Thyroid gland (tissue), 4 donors: ENCODE data around the gene SUPV3L1. TPM values are rescaled to one million over a fixed set of nuclear protein-coding genes. Genes with fewer than 3 reads are reported as not detected.

ENCODE experiments used
- DNase-seq, 2 donors: peaks; one replicate each; pipeline ENCODE4 v3.0.0-alpha.2; 2019
- H3K27ac ChIP-seq, 3 donors: fragments of 200-600 bp; sonication (generic); 1 replicate in 2 of 3; 2 replicates in 1 of 3; pipeline ENCODE4 v1.5.1; 2016 to 2019; ENCODE audit warnings: mild to moderate bottlenecking in 1 of 3, moderate library complexity in 1 of 3
- H3K27me3 ChIP-seq: fragments of 200-600 bp; sonication (generic); one replicate; pipeline ENCODE4 v1.5.1; 2019
- H3K36me3 ChIP-seq, 2 donors: fragments of 200-600 bp; sonication (generic); one replicate each; pipeline ENCODE4 v1.5.1; 2016 to 2019
- H3K4me1 ChIP-seq, 2 donors: fragments of 200-600 bp; sonication (generic); one replicate each; pipeline ENCODE4 v1.5.1; 2017 to 2019
- H3K4me3 ChIP-seq, 3 donors: fragments of 200-600 bp; sonication (generic); replicated peaks in 1 of 3; 1 replicate in 2 of 3; 2 replicates in 1 of 3; pipeline ENCODE4 v1.5.1; 2016; ENCODE audit warnings: mild to moderate bottlenecking in 1 of 3
- H3K9me3 ChIP-seq: fragments of 200-600 bp; sonication (generic); one replicate; pipeline ENCODE4 v1.5.1; 2017
- POLR2A ChIP-seq, 2 donors: fragments of 450-650 bp; IDR thresholded peaks; one replicate each; pipeline ENCODE4 v1.6.1; 2017; ENCODE audit warnings: antibody characterized with exemption in 2 of 2, mild to moderate bottlenecking in 2 of 2, moderate library complexity in 1 of 2
- WGBS, 2 donors: methylation state at CpG; one replicate each; pipeline ENCODE4 v1.1.5; 2017; 5-methylcytosine and 5-hydroxymethylcytosine counted together
- intact Hi-C: fragments of 100-400 bp; cut with DNase I; formaldehyde crosslinking; loops from one replicate; pipeline ENCODE4 v1.15.1; 2023
- total RNA-seq, 4 donors: library from RNA; depleted of rRNA; stranded (reverse); fragments of >200 nt; gene quantifications; one replicate each; pipeline ENCODE4 v1.2.3, GENCODE V29; 2016
- TF ChIP-seq, protein P1 (sequence below), 6 experiments: fragments of 200-600 bp in 3 of 6; fragments of 450-650 bp in 3 of 6; sonication (generic) in 3 of 6; IDR thresholded peaks; one replicate each; pipeline ENCODE4 v1.5.1; 2016 to 2019; ENCODE audit warnings: antibody characterized with exemption in 6 of 6, mild to moderate bottlenecking in 2 of 6, inconsistent platforms in 1 of 6, moderate library complexity in 1 of 6

Gene SUPV3L1
- total RNA-seq, 4 donors from 2014 or later: 25.1 to 31.6 (median 27.8) TPM

DNA sequence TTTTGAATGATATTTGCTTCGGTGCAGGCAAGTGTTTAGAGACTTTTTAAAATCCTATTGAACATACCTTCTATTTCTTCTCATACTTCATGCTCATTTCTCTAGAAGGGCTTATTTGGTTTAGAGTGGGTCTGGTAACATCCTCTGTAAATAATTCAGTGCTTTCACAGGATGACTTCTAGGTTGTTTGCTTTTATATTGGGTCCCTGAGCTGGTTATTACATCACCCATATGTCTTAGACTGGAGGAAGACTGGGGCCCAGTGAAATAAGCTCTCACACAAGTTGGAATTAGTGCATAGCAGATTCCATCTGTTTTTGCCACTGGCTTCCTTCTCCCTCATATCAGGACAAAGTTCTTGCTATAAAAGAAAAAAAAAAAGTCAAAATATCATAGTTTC lies 6.5 kb downstream of the SUPV3L1 start:
- WGBS, 2 donors: 96% methylated on average over 1 of the region's 1 CpG

DNA sequence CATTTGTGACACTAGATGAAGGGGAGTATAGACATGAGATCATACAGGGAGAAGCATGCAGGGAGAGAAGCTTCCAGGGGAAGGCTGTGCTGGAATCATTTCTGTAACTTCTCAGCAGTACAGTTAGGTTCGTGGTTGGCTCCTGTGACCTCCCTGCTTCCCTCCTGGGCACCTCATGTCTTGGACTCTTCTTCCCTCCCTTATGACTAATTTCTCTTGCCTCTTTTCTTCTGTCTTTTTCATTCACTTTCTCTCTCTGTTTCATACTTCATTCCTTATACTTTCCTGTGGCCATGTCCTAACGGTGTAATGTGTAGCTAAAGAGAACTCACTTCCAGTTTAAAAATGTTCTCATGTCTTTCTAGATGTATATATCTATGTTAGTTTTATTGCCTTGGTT lies 21.0 kb downstream of the SUPV3L1 start:
- no peak overlapping the region for H3K4me3 ChIP-seq
- 89 to 92% methylated on average over 2 of the region's 2 CpGs for WGBS, 2 donors
- TF ChIP-seq, protein P1, sequence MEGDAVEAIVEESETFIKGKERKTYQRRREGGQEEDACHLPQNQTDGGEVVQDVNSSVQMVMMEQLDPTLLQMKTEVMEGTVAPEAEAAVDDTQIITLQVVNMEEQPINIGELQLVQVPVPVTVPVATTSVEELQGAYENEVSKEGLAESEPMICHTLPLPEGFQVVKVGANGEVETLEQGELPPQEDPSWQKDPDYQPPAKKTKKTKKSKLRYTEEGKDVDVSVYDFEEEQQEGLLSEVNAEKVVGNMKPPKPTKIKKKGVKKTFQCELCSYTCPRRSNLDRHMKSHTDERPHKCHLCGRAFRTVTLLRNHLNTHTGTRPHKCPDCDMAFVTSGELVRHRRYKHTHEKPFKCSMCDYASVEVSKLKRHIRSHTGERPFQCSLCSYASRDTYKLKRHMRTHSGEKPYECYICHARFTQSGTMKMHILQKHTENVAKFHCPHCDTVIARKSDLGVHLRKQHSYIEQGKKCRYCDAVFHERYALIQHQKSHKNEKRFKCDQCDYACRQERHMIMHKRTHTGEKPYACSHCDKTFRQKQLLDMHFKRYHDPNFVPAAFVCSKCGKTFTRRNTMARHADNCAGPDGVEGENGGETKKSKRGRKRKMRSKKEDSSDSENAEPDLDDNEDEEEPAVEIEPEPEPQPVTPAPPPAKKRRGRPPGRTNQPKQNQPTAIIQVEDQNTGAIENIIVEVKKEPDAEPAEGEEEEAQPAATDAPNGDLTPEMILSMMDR (IDR thresholded peaks at IDR 0.05): no peak
- intact Hi-C loops: no loop called here
- H3K27me3 ChIP-seq: no peaks in the 10 kb centered on the region
- no peaks in the 10 kb centered on the region for H3K4me1 ChIP-seq
- no peaks in the 10 kb centered on the region for H3K9me3 ChIP-seq
- DNase-seq: no peak
- H3K36me3 ChIP-seq: peaks cover 27 to 38% of the 10 kb centered on the region in 2 donors
- H3K27ac ChIP-seq: no peak overlapping the region

More for the DNA sequence above, 6.5 kb downstream of the SUPV3L1 start:
- TF ChIP-seq POLR2A (IDR thresholded peaks at IDR 0.05): no peak
- TF ChIP-seq, protein P1 (IDR thresholded peaks at IDR 0.05): no peak
- DNase-seq: no peak
- H3K9me3 ChIP-seq: no peaks in the 10 kb centered on the region
- intact Hi-C loops: no loop called here
- no peak overlapping the region for H3K27ac ChIP-seq
- H3K36me3 ChIP-seq: peaks cover 18 to 31% of the 10 kb centered on the region in 2 donors
- no peak overlapping the region for H3K4me3 ChIP-seq
- H3K27me3 ChIP-seq: no peaks in the 10 kb centered on the region
- H3K4me1 ChIP-seq: peaks cover 1% of the 10 kb centered on the region in 2 donors

DNA sequence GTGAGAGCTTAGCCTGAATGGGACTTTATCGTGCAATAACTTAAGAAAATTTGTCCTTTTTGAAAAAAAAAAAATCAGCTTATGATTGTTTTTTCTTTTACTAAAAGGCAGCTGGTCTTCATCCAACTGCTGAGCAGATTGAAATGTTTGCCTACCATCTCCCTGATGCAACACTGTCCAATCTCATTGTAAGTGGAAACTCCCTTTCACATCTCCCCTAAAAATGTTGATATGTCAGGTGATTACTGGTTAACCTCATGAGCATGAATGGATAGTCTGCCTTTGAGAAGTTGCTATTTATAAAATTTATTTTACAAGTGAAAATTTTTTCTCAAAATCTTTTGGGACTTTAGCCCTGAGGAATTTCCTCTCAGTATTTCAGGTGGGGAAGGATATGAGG lies 22.3 kb downstream of the SUPV3L1 start:
- WGBS, 2 donors: 93 to 97% methylated on average over 1 of the region's 1 CpG
- no peak overlapping the region for H3K27ac ChIP-seq
- no peak overlapping the region for H3K4me3 ChIP-seq
- H3K36me3 ChIP-seq: peaks cover 31 to 49% of the 10 kb centered on the region in 2 donors
- no peaks in the 10 kb centered on the region for H3K4me1 ChIP-seq
- intact Hi-C loops: no loop called here
- TF ChIP-seq, protein P1 (IDR thresholded peaks at IDR 0.05): no peak
- no peak for TF ChIP-seq POLR2A (IDR thresholded peaks at IDR 0.05)
- no peak for DNase-seq
- no peaks in the 10 kb centered on the region for H3K9me3 ChIP-seq
- H3K27me3 ChIP-seq: no peaks in the 10 kb centered on the region

DNA sequence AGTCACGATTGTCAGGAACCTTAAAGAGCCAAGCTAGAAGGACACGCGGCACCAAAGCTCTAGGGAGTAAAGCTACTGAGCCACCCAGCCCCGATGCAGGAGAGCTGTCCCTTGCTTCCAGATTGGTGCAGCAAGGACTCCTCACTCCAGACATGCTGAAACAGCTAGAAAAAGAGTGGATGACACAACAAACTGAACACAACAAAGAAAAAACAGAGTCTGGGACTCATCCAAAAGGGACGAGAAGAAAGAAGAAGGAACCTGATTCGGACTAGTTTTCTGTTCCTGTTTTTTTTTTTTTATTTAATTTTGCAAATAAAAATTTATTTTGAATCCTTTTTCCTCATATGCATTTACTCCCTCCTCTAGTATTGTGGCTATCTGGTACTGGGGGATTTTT lies 28.7 kb downstream of the SUPV3L1 start:
- H3K27ac ChIP-seq: no peak overlapping the region
- no peaks in the 10 kb centered on the region for H3K9me3 ChIP-seq
- TF ChIP-seq POLR2A (IDR thresholded peaks at IDR 0.05): no peak
- TF ChIP-seq, protein P1 (IDR thresholded peaks at IDR 0.05): no peak
- H3K27me3 ChIP-seq: no peaks in the 10 kb centered on the region
- intact Hi-C loops: no loop called here
- H3K4me1 ChIP-seq: no peaks in the 10 kb centered on the region
- DNase-seq: no peak
- peaks cover 39 to 40% of the 10 kb centered on the region in 2 donors for H3K36me3 ChIP-seq
- H3K4me3 ChIP-seq: no peak overlapping the region
- 87 to 93% methylated on average over 6 of the region's 6 CpGs for WGBS, 2 donors

DNA sequence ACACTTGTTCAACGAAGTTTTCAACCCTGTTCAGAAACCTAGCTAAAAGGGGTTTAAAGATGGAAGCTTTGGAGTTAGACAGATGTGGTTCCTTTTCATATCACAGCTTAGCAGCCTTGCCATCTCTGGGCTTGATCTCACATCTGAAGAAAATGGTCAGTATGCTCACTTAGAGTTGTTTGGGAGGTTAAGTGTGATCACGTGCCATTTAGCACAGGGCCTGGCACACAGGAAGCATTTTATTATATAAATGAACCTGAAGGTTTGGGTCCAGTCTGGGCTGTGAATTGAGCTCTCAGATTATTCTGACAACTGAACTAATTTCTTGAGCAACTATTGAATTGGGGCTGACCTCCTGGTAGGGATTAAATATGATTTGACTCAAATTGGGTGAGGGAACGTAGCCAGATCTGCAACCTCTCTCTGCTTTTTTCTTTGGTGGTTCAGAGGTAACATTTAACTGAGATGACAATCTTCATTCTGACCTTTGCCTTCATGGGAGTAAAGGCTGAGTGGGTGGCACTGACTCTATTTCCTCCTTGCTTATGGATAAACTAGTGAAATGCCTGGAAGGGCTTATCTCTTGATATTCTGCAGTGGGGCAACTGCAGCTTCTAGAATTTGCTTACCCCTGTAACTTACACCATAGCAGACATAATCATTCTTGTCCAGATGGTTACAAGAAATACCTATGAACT lies 29.9 kb downstream of the SUPV3L1 start:
- 88 to 96% methylated on average over 3 of the region's 3 CpGs for WGBS, 2 donors
- no peak for TF ChIP-seq POLR2A (IDR thresholded peaks at IDR 0.05)
- TF ChIP-seq, protein P1 (IDR thresholded peaks at IDR 0.05): no peak
- Histone ChIP-seq H3K4me3 (no peak overlapping the region), H3K27me3 (no peaks in the 10 kb centered on the region), H3K36me3 (peaks cover 28 to 35% of the 10 kb centered on the region in 2 donors), H3K9me3 (no peaks in the 10 kb centered on the region), H3K27ac (no peak overlapping the region), H3K4me1 (no peaks in the 10 kb centered on the region)
- no peak for DNase-seq
- intact Hi-C loops: no loop called here
